Stimulated activated effector memory CD8-positive, alpha-beta T cell treated with anti-CD3 and anti-CD28 coated beads, Interleukin-12 subunit alpha, Interleukin-12 subunit beta, amount 100 ng/mL, for 72 hours (primary cell): ENCODE data around the gene LMAN1L.
A peak's percentile ranks its signal among the peaks of the same experiment; 100 is the strongest.

Experiments used
- ATAC-seq: fragments of 150-1000 bp; cut with Tn5 transposase; 2 replicates; pipeline ENCODE4 v1.10.0; 2021
- DNase-seq, 2 donors: peaks; one replicate each; pipeline ENCODE4 v3.0.0; 2021 to 2022; ENCODE audit warnings: low spot score in 2 of 2
- H3K27ac Mint-ChIP-seq: one replicate; pipeline ENCODE4 v1.8.0; 2022; ENCODE audit warnings: mild to moderate bottlenecking, mixed read lengths
- H3K36me3 Mint-ChIP-seq: one replicate; pipeline ENCODE4 v1.8.0; 2022; ENCODE audit warnings: mild to moderate bottlenecking, mixed read lengths
- H3K4me1 Mint-ChIP-seq: one replicate; pipeline ENCODE4 v1.8.0; 2022; ENCODE audit warnings: mixed read lengths
- H3K4me3 Mint-ChIP-seq: one replicate; pipeline ENCODE4 v1.8.0; 2022; ENCODE audit warnings: mild to moderate bottlenecking, mixed read lengths
- H3K9me3 Mint-ChIP-seq: one replicate; pipeline ENCODE4 v1.8.0; 2022; ENCODE audit warnings: mixed read lengths

LMAN1L gene

GRCh38 chr15:74799255-74799855 lies 13.3 kb upstream of the LMAN1L start:
- H3K9me3 Mint-ChIP-seq, result no peaks in the 10 kb centered on the region
- peak overlapping the region; percentile 91 for H3K27ac Mint-ChIP-seq
- peaks cover 98% of the 10 kb centered on the region for H3K36me3 Mint-ChIP-seq
- peaks cover 64% of the 10 kb centered on the region for H3K4me1 Mint-ChIP-seq
- ATAC-seq (peak; percentile 19), DNase-seq (no peak)
- peak overlapping the region; percentile 34 for H3K4me3 Mint-ChIP-seq

GRCh38 chr15:74799856-74800558 lies 12.6 kb upstream of the LMAN1L start:
- Mint-ChIP-seq H3K4me3 (peak overlapping the region; percentile 34), H3K9me3 (no peaks in the 10 kb centered on the region), H3K27ac (peak overlapping the region; percentile 91), H3K36me3 (peaks cover 98% of the 10 kb centered on the region), H3K4me1 (peaks cover 62% of the 10 kb centered on the region)
- ATAC-seq, result peak; percentile 94
- peak; percentile 89 to 95 for DNase-seq

GRCh38 chr15:74800559-74801094 lies 12.0 kb upstream of the LMAN1L start:
- peaks cover 98% of the 10 kb centered on the region for H3K36me3 Mint-ChIP-seq
- H3K9me3 Mint-ChIP-seq, result no peaks in the 10 kb centered on the region
- DNase-seq (no peak), ATAC-seq (no peak)
- H3K4me3 Mint-ChIP-seq, result no peak overlapping the region
- H3K4me1 Mint-ChIP-seq, result peaks cover 57% of the 10 kb centered on the region
- peak overlapping the region; percentile 32 for H3K27ac Mint-ChIP-seq

- peaks cover 98% of the 10 kb centered on the region for H3K36me3 Mint-ChIP-seq
- ATAC-seq, result no peak
Observed at GRCh38 chr15:74801311-74801997, 11.2 kb upstream of the LMAN1L start.

GRCh38 chr15:74802290-74802689 lies 10.3 kb upstream of the LMAN1L start:
- no peaks in the 10 kb centered on the region for H3K9me3 Mint-ChIP-seq
- ATAC-seq, result no peak
- DNase-seq, result no peak
- peaks cover 51% of the 10 kb centered on the region for H3K4me1 Mint-ChIP-seq
- H3K36me3 Mint-ChIP-seq, result peaks cover 96% of the 10 kb centered on the region
- no peak overlapping the region for H3K4me3 Mint-ChIP-seq
- H3K27ac Mint-ChIP-seq, result peak overlapping the region; percentile 32

More at GRCh38 chr15:74801311-74801997, 11.2 kb upstream of the LMAN1L start:
- peak overlapping the region; percentile 32 for H3K27ac Mint-ChIP-seq
- no peak for DNase-seq
- H3K4me1 Mint-ChIP-seq, result peaks cover 52% of the 10 kb centered on the region
- no peaks in the 10 kb centered on the region for H3K9me3 Mint-ChIP-seq
- H3K4me3 Mint-ChIP-seq, result no peak overlapping the region

GRCh38 chr15:74802862-74803447 lies 9.7 kb upstream of the LMAN1L start:
- Mint-ChIP-seq H3K36me3 (peaks cover 98% of the 10 kb centered on the region), H3K4me3 (no peak overlapping the region), H3K4me1 (peaks cover 49% of the 10 kb centered on the region), H3K9me3 (no peaks in the 10 kb centered on the region), H3K27ac (peak overlapping the region; percentile 30)
- DNase-seq (no peak), ATAC-seq (no peak)

GRCh38 chr15:74804935-74805334 lies 7.7 kb upstream of the LMAN1L start:
- Mint-ChIP-seq H3K27ac (peak overlapping the region; percentile 30), H3K4me3 (no peak overlapping the region), H3K4me1 (peaks cover 43% of the 10 kb centered on the region), H3K9me3 (no peaks in the 10 kb centered on the region), H3K36me3 (peaks cover 94% of the 10 kb centered on the region)
- DNase-seq, result no peak
- no peak for ATAC-seq

- DNase-seq (no peak), ATAC-seq (no peak)
- Mint-ChIP-seq H3K4me1 (peaks cover 30% of the 10 kb centered on the region), H3K27ac (peak overlapping the region; percentile 66), H3K36me3 (peaks cover 73% of the 10 kb centered on the region), H3K9me3 (no peaks in the 10 kb centered on the region), H3K4me3 (no peak overlapping the region)
Observed at GRCh38 chr15:74807282-74807681, 5.4 kb upstream of the LMAN1L start.

- Mint-ChIP-seq H3K36me3 (peaks cover 65% of the 10 kb centered on the region), H3K4me1 (peaks cover 30% of the 10 kb centered on the region), H3K4me3 (peak overlapping the region; percentile 8), H3K27ac (peak overlapping the region; percentile 72), H3K9me3 (no peaks in the 10 kb centered on the region)
- no peak for DNase-seq
- ATAC-seq, result no peak
Observed at GRCh38 chr15:74808078-74808839, 4.4 kb upstream of the LMAN1L start.

GRCh38 chr15:74808840-74809229 lies 3.8 kb upstream of the LMAN1L start:
- no peaks in the 10 kb centered on the region for H3K9me3 Mint-ChIP-seq
- no peak for ATAC-seq
- peak overlapping the region; percentile 72 for H3K27ac Mint-ChIP-seq
- H3K36me3 Mint-ChIP-seq, result peaks cover 59% of the 10 kb centered on the region
- DNase-seq, result no peak
- no peak overlapping the region for H3K4me3 Mint-ChIP-seq
- peaks cover 30% of the 10 kb centered on the region for H3K4me1 Mint-ChIP-seq

GRCh38 chr15:74809242-74809641 lies 3.4 kb upstream of the LMAN1L start:
- Mint-ChIP-seq H3K4me3 (no peak overlapping the region), H3K9me3 (no peaks in the 10 kb centered on the region), H3K4me1 (peaks cover 30% of the 10 kb centered on the region), H3K27ac (peak overlapping the region; percentile 72), H3K36me3 (peaks cover 55% of the 10 kb centered on the region)
- DNase-seq (no peak), ATAC-seq (peak; percentile 24)

GRCh38 chr15:74809956-74810355 lies 2.7 kb upstream of the LMAN1L start:
- H3K9me3 Mint-ChIP-seq, result no peaks in the 10 kb centered on the region
- no peak overlapping the region for H3K4me3 Mint-ChIP-seq
- peaks cover 27% of the 10 kb centered on the region for H3K4me1 Mint-ChIP-seq
- no peak overlapping the region for H3K27ac Mint-ChIP-seq
- ATAC-seq (no peak), DNase-seq (no peak)
- H3K36me3 Mint-ChIP-seq, result peaks cover 48% of the 10 kb centered on the region

- Mint-ChIP-seq H3K36me3 (peaks cover 10% of the 10 kb centered on the region), H3K27ac (peak overlapping the region; percentile 59), H3K9me3 (no peaks in the 10 kb centered on the region), H3K4me3 (no peak overlapping the region), H3K4me1 (peaks cover 39% of the 10 kb centered on the region)
- no peak for DNase-seq
- ATAC-seq, result no peak
Observed at GRCh38 chr15:74815121-74815934, 2.7 kb downstream of the LMAN1L start.

GRCh38 chr15:74815961-74816360 lies 3.3 kb downstream of the LMAN1L start:
- H3K4me1 Mint-ChIP-seq, result peaks cover 39% of the 10 kb centered on the region
- no peak overlapping the region for H3K27ac Mint-ChIP-seq
- ATAC-seq (no peak), DNase-seq (no peak)
- H3K4me3 Mint-ChIP-seq, result no peak overlapping the region
- H3K36me3 Mint-ChIP-seq, result peaks cover 10% of the 10 kb centered on the region
- no peaks in the 10 kb centered on the region for H3K9me3 Mint-ChIP-seq
